MM.1S (cell line): ENCODE results near the gene MSL1.
"Not testable (repeated sequence)": the region's sequence is repeated elsewhere in the genome, so short reads cannot be mapped to it uniquely, and the experiment has no call there.

Experiments used
- DNase-seq: peaks from one replicate; pipeline ENCODE4 v3.0.0-alpha.2; 2015
- H2AFZ ChIP-seq: fragments of 300-600 bp; sonication (generic); 2 replicates; pipeline ENCODE4 v1.6.0; 2016; ENCODE audit warnings: antibody characterized with exemption, low read length
- H3F3A ChIP-seq: fragments of 300-600 bp; sonication (generic); 2 replicates; pipeline ENCODE4 v1.6.1; 2016; ENCODE audit warnings: mild to moderate bottlenecking, antibody characterized with exemption, low read length, moderate library complexity, mixed read lengths; ENCODE audit not compliant: insufficient read depth
- H3K27ac ChIP-seq: fragments of 300-600 bp; sonication (generic); 2 replicates; pipeline ENCODE4 v1.5.1; 2016; ENCODE audit warnings: mild to moderate bottlenecking, low read length
- H3K27me3 ChIP-seq: fragments of 300-600 bp; sonication (generic); replicated peaks from 2 replicates; pipeline ENCODE4 v1.6.0; 2016; ENCODE audit warnings: low read length; ENCODE audit not compliant: insufficient read depth
- H3K36me3 ChIP-seq: fragments of 300-600 bp; sonication (generic); replicated peaks from 2 replicates; pipeline ENCODE4 v1.6.1; 2016; ENCODE audit warnings: mild to moderate bottlenecking, low read length, mixed read lengths; ENCODE audit not compliant: insufficient read depth
- H3K4me1 ChIP-seq: fragments of 300-600 bp; sonication (generic); 2 replicates; pipeline ENCODE4 v1.6.1; 2016; ENCODE audit warnings: low read length, mixed read lengths
- H3K4me2 ChIP-seq: fragments of 300-600 bp; sonication (generic); 2 replicates; pipeline ENCODE4 v1.6.0; 2016; ENCODE audit warnings: low read depth, low read length
- H3K4me3 ChIP-seq: fragments of 300-600 bp; sonication (generic); 2 replicates; pipeline ENCODE4 v1.5.1; 2016; ENCODE audit warnings: low read length, mixed read lengths
- H3K79me2 ChIP-seq: fragments of 300-600 bp; sonication (generic); 2 replicates; pipeline ENCODE4 v1.6.1; 2016; ENCODE audit warnings: mixed run types, low read length, mixed read lengths
- H3K9ac ChIP-seq: fragments of 300-600 bp; sonication (generic); 2 replicates; pipeline ENCODE4 v1.6.1; 2016; ENCODE audit warnings: low read length, mixed read lengths
- H3K9me2 ChIP-seq: fragments of 300-600 bp; sonication (generic); replicated peaks from 2 replicates; pipeline ENCODE4 v1.6.1; 2016; ENCODE audit warnings: mild to moderate bottlenecking, low read length, mixed read lengths; ENCODE audit not compliant: insufficient read depth
- H3K9me3 ChIP-seq: fragments of 300-600 bp; sonication (generic); replicated peaks from 2 replicates; pipeline ENCODE4 v1.6.1; 2016; ENCODE audit warnings: mild to moderate bottlenecking, low read length, mixed read lengths; ENCODE audit not compliant: insufficient read depth
- H4K20me1 ChIP-seq: fragments of 300-600 bp; sonication (generic); 2 replicates; pipeline ENCODE4 v1.6.1; 2016; ENCODE audit warnings: mild to moderate bottlenecking, low read length, moderate library complexity, mixed read lengths; ENCODE audit not compliant: insufficient read depth
- EZH2 ChIP-seq: fragments of 300-600 bp; sonication (generic); optimal IDR thresholded peaks from 2 replicates; pipeline ENCODE3; 2017; ENCODE audit warnings: low read depth, mild to moderate bottlenecking, antibody characterized with exemption, low read length, mixed read lengths
- EZH2phosphoT487 ChIP-seq: fragments of 300-600 bp; sonication (generic); IDR thresholded peaks from 2 replicates; pipeline ENCODE4 v1.6.1; 2018; ENCODE audit warnings: antibody characterized with exemption, low read length
- TF ChIP-seq, protein P1 (sequence below): fragments of 300-600 bp; sonication (generic); IDR thresholded peaks from 2 replicates; pipeline ENCODE4 v1.5.1; 2016; ENCODE audit warnings: antibody characterized with exemption, low read length, mixed read lengths

MSL1 gene

DNA sequence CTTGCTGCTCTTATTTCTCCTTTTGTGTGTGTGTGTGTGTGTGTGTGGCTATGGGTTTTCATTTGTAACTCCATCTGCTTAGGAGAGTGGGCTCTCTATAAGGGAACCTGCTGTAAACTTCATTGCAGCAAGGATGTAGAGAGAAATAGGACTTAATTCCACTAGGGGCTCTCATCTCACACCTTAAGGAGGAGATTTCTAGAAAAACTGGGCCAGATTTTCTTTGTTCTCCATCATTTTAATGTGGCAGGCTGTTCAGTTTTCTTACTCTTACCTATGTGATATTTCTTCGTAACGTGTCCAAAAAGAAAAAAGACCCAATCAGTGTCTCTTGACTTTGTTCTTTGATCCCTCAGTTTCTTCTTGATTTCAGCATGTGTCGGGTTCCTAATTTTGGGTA lies 14.0 kb downstream of the MSL1 start:
- no peak overlapping the region for H2AFZ ChIP-seq
- no peak overlapping the region for H3K27ac ChIP-seq
- H3K36me3 ChIP-seq = no peaks in the 10 kb centered on the region; the same call in 1 of the 2 replicates
- peaks cover 65% of the 10 kb centered on the region for H3K79me2 ChIP-seq
- peaks cover 20% of the 10 kb centered on the region for H3F3A ChIP-seq
- no peaks in the 10 kb centered on the region for H3K9me3 ChIP-seq
- no peaks in the 10 kb centered on the region for H3K9me2 ChIP-seq
- H3K9ac ChIP-seq = no peak overlapping the region
- no peaks in the 10 kb centered on the region for H4K20me1 ChIP-seq
- no peak for DNase-seq
- H3K4me3 ChIP-seq = no peak overlapping the region
- no peaks in the 10 kb centered on the region for H3K4me1 ChIP-seq
- H3K27me3 ChIP-seq = no peaks in the 10 kb centered on the region
- TF ChIP-seq, protein P1, sequence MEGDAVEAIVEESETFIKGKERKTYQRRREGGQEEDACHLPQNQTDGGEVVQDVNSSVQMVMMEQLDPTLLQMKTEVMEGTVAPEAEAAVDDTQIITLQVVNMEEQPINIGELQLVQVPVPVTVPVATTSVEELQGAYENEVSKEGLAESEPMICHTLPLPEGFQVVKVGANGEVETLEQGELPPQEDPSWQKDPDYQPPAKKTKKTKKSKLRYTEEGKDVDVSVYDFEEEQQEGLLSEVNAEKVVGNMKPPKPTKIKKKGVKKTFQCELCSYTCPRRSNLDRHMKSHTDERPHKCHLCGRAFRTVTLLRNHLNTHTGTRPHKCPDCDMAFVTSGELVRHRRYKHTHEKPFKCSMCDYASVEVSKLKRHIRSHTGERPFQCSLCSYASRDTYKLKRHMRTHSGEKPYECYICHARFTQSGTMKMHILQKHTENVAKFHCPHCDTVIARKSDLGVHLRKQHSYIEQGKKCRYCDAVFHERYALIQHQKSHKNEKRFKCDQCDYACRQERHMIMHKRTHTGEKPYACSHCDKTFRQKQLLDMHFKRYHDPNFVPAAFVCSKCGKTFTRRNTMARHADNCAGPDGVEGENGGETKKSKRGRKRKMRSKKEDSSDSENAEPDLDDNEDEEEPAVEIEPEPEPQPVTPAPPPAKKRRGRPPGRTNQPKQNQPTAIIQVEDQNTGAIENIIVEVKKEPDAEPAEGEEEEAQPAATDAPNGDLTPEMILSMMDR = no peak
- TF ChIP-seq EZH2phosphoT487 = no peak
- TF ChIP-seq EZH2 = no peak
- no peak overlapping the region for H3K4me2 ChIP-seq

DNA sequence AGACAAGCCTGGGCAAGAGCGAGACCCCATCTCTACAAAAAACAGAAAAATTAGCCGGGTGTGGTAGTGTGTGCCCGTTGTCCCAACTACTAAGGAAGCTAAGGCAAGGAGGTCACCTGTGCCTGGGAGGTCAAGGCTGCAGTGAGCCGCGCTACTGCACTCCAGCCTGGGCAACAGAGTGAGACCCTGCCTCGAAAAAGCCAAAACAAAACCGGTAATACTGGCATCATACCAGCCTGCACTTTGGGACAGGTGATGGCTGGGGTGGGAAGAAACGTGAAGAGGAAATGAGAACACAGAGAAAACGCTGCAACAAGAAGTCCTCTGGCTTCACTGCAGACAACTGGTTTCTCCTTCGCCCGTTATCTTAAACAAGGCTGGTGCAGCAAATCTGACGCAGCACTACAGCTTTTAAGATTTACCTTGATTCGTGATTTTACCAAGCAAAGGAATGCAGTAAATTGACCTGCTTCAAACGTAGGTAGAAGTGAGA lies 17.8 kb downstream of the MSL1 start:
- peak overlapping the region; percentile 86 for H3K4me3 ChIP-seq
- H3K36me3 ChIP-seq = 0 out of 2 replicates have a peak, but pooled peaks cover 3% of the 10 kb centered on the region
- no peaks in the 10 kb centered on the region for H3K9me2 ChIP-seq
- H3K79me2 ChIP-seq = peaks cover 78% of the 10 kb centered on the region
- H3K27me3 ChIP-seq = no peaks in the 10 kb centered on the region
- H3K4me2 ChIP-seq = peak overlapping the region; percentile 84
- peak overlapping the region; percentile 90 for H3K9ac ChIP-seq
- peak overlapping the region; percentile 91 for H3K27ac ChIP-seq
- peak overlapping the region; percentile 47 for H2AFZ ChIP-seq
- peaks cover 20% of the 10 kb centered on the region for H3F3A ChIP-seq
- no peaks in the 10 kb centered on the region for H4K20me1 ChIP-seq
- H3K4me1 ChIP-seq = peaks cover 8% of the 10 kb centered on the region
- H3K9me3 ChIP-seq = no peaks in the 10 kb centered on the region
- no peak for DNase-seq
- TF ChIP-seq, protein P1 = no peak
- TF ChIP-seq EZH2 (no peak), EZH2phosphoT487 (no peak)

DNA sequence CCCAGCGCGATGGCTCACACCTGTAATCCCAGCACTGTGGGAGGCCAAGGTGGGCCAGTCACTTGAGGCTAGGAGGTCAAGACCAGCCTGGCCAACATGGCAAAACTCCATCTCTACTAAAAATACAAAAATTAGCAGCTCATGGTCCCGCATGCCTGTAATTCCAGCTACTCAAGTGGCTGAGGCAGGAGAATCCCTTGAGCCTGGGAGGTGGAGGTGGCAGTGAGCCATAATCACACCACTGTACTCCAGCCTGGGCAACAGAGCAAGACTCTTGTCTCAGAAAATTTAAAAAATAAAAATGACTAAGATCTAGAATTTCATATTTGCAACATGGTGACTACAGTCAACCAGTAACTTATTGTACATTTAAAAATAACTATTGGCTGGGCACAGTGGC lies 21.4 kb downstream of the MSL1 start:
- not testable (repeated sequence) for H3K36me3 ChIP-seq, H3K9me2 ChIP-seq, H3K9ac ChIP-seq, H3K27me3 ChIP-seq, H3F3A ChIP-seq, H3K9me3 ChIP-seq, H3K4me2 ChIP-seq, H3K27ac ChIP-seq, DNase-seq, H2AFZ ChIP-seq, H3K4me1 ChIP-seq, H4K20me1 ChIP-seq, H3K4me3 ChIP-seq
- H3K79me2 ChIP-seq = peaks cover 72% of the 10 kb centered on the region

DNA sequence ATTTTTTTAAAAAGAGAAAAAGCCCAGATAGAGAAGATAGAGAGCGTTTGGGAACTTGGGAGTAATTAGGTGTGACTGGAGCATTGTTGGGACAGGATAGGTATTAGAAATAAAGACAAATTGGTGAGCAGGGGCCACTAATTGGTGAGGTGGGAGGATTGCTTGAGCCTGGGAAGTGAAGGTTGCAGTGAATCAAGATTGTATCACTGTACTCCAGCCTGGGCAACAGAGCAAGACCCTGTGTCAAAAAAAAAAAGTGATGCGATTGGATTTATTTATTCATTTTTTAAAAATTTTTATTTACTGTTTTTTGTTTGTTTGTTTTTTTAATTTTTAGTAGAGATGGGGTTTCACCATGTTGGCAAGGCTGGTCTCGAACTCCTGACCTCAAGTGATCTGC lies 23.7 kb downstream of the MSL1 start:
- H3K9me3 ChIP-seq = no peaks in the 10 kb centered on the region
- H3K27ac ChIP-seq = no peak overlapping the region
- H3K4me3 ChIP-seq = no peak overlapping the region
- no peaks in the 10 kb centered on the region for H3K9me2 ChIP-seq
- no peak overlapping the region for H2AFZ ChIP-seq
- H3K36me3 ChIP-seq = peaks cover 9% of the 10 kb centered on the region
- TF ChIP-seq, protein P1 = no peak
- TF ChIP-seq EZH2phosphoT487 (no peak), EZH2 (no peak)
- H3K79me2 ChIP-seq = peaks cover 78% of the 10 kb centered on the region
- H3F3A ChIP-seq = no peaks in the 10 kb centered on the region
- no peaks in the 10 kb centered on the region for H4K20me1 ChIP-seq
- H3K9ac ChIP-seq = no peak overlapping the region
- H3K4me1 ChIP-seq = peaks cover 8% of the 10 kb centered on the region
- no peak overlapping the region for H3K4me2 ChIP-seq
- no peak for DNase-seq
- no peaks in the 10 kb centered on the region for H3K27me3 ChIP-seq
